ENCODE measurements around the gene USP15. TPM values are rescaled to one million over a fixed set of nuclear protein-coding genes. Genes with fewer than 3 reads are reported as not detected.

USP15 gene
- polyA plus RNA-seq, 1 donor (not counting 4 experiments of a cell fraction or from before 2014, with no cell fraction given), result 66.5 TPM

DNA sequence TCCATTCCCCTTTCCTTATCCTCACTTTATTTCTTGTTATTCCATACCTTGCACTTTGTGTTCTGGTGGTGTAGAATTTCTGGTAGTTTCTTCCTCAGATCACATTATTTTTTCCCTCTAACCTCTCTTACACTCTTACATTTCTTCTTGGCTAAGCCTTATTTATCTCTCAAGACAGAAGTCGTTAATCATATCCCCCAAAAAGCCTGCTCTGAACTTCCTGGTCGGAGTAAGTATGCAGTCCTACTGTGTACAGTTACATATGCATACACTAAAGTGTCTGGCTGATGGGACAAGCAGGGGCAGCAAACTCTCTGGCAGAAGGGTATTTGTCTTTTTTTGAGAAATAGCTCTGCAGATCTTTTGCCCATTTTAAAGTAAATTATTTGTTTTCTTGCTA lies 33.1 kb upstream of the USP15 start:
- Histone ChIP-seq H3K9me1 (ENCODE audit: control insufficient read depth, extremely low read depth, insufficient read depth, low read length) (no peaks in the 10 kb centered on the region), H3K4me3 (ENCODE audit: control insufficient read depth in 2 of 3, extremely low read depth in 1 of 3, insufficient read depth in 2 of 3, low read depth in 1 of 3, low read length in 3 of 3) (no peak overlapping the region), H3K27me3 (ENCODE audit: control insufficient read depth, extremely low read depth, insufficient read depth, low read length) (no peaks in the 10 kb centered on the region), H3K4me1 (ENCODE audit: control insufficient read depth, extremely low read depth, insufficient read depth, low read length) (no peaks in the 10 kb centered on the region), H3K36me3 (ENCODE audit: control insufficient read depth in 2 of 2, extremely low read depth in 1 of 2, insufficient read depth in 2 of 2, low read length in 2 of 2) (no peaks in the 10 kb centered on the region), H3K9ac (ENCODE audit: control insufficient read depth, extremely low read depth, insufficient read depth, low read length) (no peak overlapping the region), H3K4me2 (ENCODE audit: control insufficient read depth, extremely low read depth, insufficient read depth, low read depth, low read length) (no peak overlapping the region), H3K27ac (ENCODE audit: control insufficient read depth, insufficient read depth, low read length) (no peak overlapping the region), H2AFZ (ENCODE audit: control insufficient read depth, low read length) (no peak overlapping the region), H4K20me1 (ENCODE audit: control insufficient read depth, extremely low read depth, insufficient read depth, low read length) (no peaks in the 10 kb centered on the region), H3K79me2 (ENCODE audit: control insufficient read depth, insufficient read depth, low read length) (no peaks in the 10 kb centered on the region), H3K9me3 (ENCODE audit: control insufficient read depth, low read depth, low read length) (no peaks in the 10 kb centered on the region)
- FAIRE-seq, result no peak
- DNase-seq (ENCODE audit: low read depth, low spot score), result no peak
- dilution Hi-C loops (cut with MboI; ENCODE audit: extremely low pct_ligation_motif_present, low sequenced_read_pairs), result no loop called here
- TF ChIP-seq EZH2 (IDR thresholded peaks at IDR 0.05; ENCODE audit: low read length), result no peak
- TF ChIP-seq, protein P1, sequence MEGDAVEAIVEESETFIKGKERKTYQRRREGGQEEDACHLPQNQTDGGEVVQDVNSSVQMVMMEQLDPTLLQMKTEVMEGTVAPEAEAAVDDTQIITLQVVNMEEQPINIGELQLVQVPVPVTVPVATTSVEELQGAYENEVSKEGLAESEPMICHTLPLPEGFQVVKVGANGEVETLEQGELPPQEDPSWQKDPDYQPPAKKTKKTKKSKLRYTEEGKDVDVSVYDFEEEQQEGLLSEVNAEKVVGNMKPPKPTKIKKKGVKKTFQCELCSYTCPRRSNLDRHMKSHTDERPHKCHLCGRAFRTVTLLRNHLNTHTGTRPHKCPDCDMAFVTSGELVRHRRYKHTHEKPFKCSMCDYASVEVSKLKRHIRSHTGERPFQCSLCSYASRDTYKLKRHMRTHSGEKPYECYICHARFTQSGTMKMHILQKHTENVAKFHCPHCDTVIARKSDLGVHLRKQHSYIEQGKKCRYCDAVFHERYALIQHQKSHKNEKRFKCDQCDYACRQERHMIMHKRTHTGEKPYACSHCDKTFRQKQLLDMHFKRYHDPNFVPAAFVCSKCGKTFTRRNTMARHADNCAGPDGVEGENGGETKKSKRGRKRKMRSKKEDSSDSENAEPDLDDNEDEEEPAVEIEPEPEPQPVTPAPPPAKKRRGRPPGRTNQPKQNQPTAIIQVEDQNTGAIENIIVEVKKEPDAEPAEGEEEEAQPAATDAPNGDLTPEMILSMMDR (optimal IDR thresholded peaks at IDR 0.05 in 1 of 3, IDR thresholded peaks at IDR 0.05 in 1 of 3, conservative IDR thresholded peaks at IDR 0.05 in 1 of 3; ENCODE audit: extremely low read depth in 1 of 3, insufficient read depth in 2 of 3, low read length in 3 of 3), result no peak

DNA sequence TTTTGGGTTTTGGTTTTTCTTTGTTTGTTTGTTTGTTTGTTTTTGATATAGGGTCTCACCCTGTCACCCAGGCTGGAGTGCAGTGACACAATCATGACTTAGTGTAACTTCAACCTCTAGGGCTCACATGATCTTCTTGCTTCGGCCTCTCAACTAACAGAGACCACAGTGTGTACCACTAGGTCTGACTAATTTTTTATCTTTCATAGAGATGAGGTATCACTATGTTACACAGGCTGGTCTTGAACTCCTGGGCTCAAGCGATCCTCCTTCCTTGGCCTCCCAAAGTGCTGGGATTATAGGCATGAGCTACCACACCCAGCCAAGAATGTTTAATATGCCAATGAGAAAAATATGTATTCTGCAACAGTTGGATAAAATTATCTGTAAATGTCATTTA lies 29.6 kb upstream of the USP15 start:
- H3K4me2 ChIP-seq (ENCODE audit: control insufficient read depth, extremely low read depth, insufficient read depth, low read depth, low read length), result no peak overlapping the region
- dilution Hi-C loops (cut with MboI; ENCODE audit: extremely low pct_ligation_motif_present, low sequenced_read_pairs), result no loop called here
- H3K27me3 ChIP-seq (ENCODE audit: control insufficient read depth, extremely low read depth, insufficient read depth, low read length), result no peaks in the 10 kb centered on the region
- H3K9me3 ChIP-seq (ENCODE audit: control insufficient read depth, low read depth, low read length), result no peaks in the 10 kb centered on the region
- H2AFZ ChIP-seq (ENCODE audit: control insufficient read depth, low read length), result no peak overlapping the region
- no peak for DNase-seq (ENCODE audit: low read depth, low spot score)
- H3K4me3 ChIP-seq (ENCODE audit: control insufficient read depth in 2 of 3, extremely low read depth in 1 of 3, insufficient read depth in 2 of 3, low read depth in 1 of 3, low read length in 3 of 3), result no peak overlapping the region
- TF ChIP-seq EZH2 (IDR thresholded peaks at IDR 0.05; ENCODE audit: low read length), result no peak
- TF ChIP-seq, protein P1 (optimal IDR thresholded peaks at IDR 0.05 in 1 of 3, IDR thresholded peaks at IDR 0.05 in 1 of 3, conservative IDR thresholded peaks at IDR 0.05 in 1 of 3; ENCODE audit: extremely low read depth in 1 of 3, insufficient read depth in 2 of 3, low read length in 3 of 3), result no peak
- no peak overlapping the region for H3K9ac ChIP-seq (ENCODE audit: control insufficient read depth, extremely low read depth, insufficient read depth, low read length)
- H3K36me3 ChIP-seq (ENCODE audit: control insufficient read depth in 2 of 2, extremely low read depth in 1 of 2, insufficient read depth in 2 of 2, low read length in 2 of 2), result no peaks in the 10 kb centered on the region
- no peaks in the 10 kb centered on the region for H3K79me2 ChIP-seq (ENCODE audit: control insufficient read depth, insufficient read depth, low read length)
- H4K20me1 ChIP-seq (ENCODE audit: control insufficient read depth, extremely low read depth, insufficient read depth, low read length), result no peaks in the 10 kb centered on the region
- H3K9me1 ChIP-seq (ENCODE audit: control insufficient read depth, extremely low read depth, insufficient read depth, low read length), result no peaks in the 10 kb centered on the region
- H3K27ac ChIP-seq (ENCODE audit: control insufficient read depth, insufficient read depth, low read length), result no peak overlapping the region
- H3K4me1 ChIP-seq (ENCODE audit: control insufficient read depth, extremely low read depth, insufficient read depth, low read length), result no peaks in the 10 kb centered on the region
- no peak for FAIRE-seq
